Osteocyte (in vitro differentiated cells): ENCODE data around the gene TCF15. TPM values are rescaled to one million over a fixed set of nuclear protein-coding genes. Genes with fewer than 3 reads are reported as not detected.

ENCODE experiments used
- DNase-seq: peaks from one replicate; pipeline ENCODE4 v3.0.0; 2021; ENCODE audit warnings: mixed read lengths; ENCODE audit not compliant: unreplicated experiment; ENCODE audit errors: extremely low spot score
- H3K27ac Mint-ChIP-seq: one replicate; pipeline ENCODE4 v1.8.0; 2021; ENCODE audit warnings: mild to moderate bottlenecking, mixed read lengths; ENCODE audit not compliant: unreplicated experiment
- H3K27me3 Mint-ChIP-seq: one replicate; pipeline ENCODE4 v1.8.0; 2021; ENCODE audit warnings: mixed read lengths; ENCODE audit not compliant: unreplicated experiment
- H3K36me3 Mint-ChIP-seq: one replicate; pipeline ENCODE4 v1.8.0; 2021; ENCODE audit warnings: mixed read lengths; ENCODE audit not compliant: unreplicated experiment
- H3K4me1 Mint-ChIP-seq: one replicate; pipeline ENCODE4 v1.8.0; 2021; ENCODE audit warnings: mixed read lengths; ENCODE audit not compliant: unreplicated experiment
- H3K4me3 Mint-ChIP-seq: one replicate; pipeline ENCODE4 v1.8.0; 2021; ENCODE audit warnings: mild to moderate bottlenecking, moderate library complexity, mixed read lengths; ENCODE audit not compliant: unreplicated experiment
- H3K9me3 Mint-ChIP-seq: one replicate; pipeline ENCODE4 v1.8.0; 2021; ENCODE audit warnings: mixed read lengths; ENCODE audit not compliant: unreplicated experiment
- CTCF ChIP-seq: fragments of 200-600 bp; sonication (generic); IDR thresholded peaks from 2 replicates; pipeline ENCODE4 v1.5.0; 2021; ENCODE audit warnings: antibody characterized with exemption, mild to moderate bottlenecking, moderate library complexity
- long read RNA-seq: library from polyadenylated mRNA; unstranded; transcript quantifications from one replicate; pipeline ENCODE4 v2.0.0, GENCODE V29; 2021
- total RNA-seq: library from RNA; stranded (reverse); gene quantifications from 2 replicates; pipeline ENCODE4 v1.2.1, GENCODE V29; 2021

The TCF15 gene, protein sequence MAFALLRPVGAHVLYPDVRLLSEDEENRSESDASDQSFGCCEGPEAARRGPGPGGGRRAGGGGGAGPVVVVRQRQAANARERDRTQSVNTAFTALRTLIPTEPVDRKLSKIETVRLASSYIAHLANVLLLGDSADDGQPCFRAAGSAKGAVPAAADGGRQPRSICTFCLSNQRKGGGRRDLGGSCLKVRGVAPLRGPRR
- total RNA-seq = not detected in 2 replicates
- long read RNA-seq = 0 reads

DNA sequence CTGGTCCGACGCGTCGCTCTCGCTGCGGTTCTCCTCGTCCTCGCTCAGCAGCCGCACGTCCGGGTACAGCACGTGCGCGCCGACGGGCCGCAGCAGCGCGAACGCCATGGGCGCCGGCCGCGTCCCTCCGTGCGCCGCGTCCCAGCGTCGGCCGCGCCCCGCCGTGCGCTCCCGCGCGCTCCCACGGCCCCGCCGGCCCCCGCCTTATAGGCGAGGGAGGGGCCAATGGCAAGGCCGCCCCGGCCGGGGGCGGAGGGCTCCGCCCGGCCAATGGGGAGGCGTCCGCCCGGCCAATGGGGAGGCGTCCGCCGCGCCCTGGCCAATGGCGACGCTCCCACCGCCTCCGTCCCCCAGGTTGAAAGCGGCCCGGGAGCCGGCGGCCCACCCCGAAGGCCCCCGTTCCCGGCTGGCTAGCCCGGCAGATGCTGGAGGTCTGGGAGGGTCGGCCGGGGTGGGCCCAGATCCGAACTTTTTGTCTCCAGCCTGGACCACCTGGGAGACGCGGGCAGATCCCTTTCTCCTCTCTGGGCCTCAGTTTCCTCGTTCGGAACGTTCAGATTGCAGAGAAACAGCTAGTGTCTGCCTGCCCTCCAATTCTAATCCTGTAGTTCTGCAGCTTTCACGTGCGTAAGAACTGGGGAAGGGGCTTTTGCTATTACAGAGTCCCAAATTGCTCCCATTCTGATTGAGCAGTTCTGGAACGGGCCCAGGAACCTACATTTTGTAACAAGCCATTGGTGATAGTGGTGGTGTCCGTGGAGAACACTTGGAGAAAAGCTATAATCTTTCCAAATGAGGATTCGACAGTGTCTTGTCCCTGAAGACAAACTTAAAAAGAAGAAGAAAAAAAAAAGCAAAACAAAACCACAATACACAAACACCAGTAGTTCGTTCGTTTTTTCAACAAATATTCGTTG is at the start of gene TCF15:
TCF15 (minus strand) TSS at position 180 of the 917 bp plus-strand sequence; CDS start at position 108, 72 bp downstream.
- Mint-ChIP-seq H3K4me3 (no peak within 1 kb of the TSS), H3K27me3 (peaks cover 57% of the 10 kb centered on the region), H3K9me3 (no peaks in the 10 kb centered on the region), H3K4me1 (peaks cover 6% of the 10 kb centered on the region), H3K27ac (no peak within 1 kb of the TSS), H3K36me3 (no peaks in the 10 kb centered on the region)
- DNase-seq = no peak
- TF ChIP-seq CTCF = no peak

DNA sequence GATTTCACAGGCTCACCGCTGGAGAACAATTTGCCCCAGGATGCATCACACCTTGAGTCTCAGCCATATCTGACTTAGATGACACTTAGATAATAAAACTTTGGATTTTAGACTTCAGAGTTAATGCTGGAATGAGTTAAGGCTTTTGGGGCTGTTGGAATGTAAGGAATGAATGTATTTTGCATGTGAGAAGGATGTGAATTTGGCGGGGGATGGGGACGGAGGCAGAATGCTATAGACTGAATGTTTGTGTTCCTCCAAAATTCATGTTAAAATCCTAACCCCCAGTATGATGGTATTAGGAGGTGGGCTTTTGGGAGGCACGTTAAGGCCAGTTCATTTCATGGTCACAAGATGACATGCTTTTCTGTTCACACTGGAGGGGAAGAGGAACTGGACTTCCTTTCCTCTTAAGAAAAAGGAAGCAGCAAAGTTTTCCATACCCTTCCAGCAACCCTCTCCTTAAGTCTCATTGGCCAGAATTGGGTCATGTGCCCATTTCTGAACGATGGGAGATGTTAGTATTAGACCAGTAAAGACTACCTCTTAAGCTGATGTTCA is 48.7 kb upstream of the TCF15 start:
- Mint-ChIP-seq H3K4me3 (no peak overlapping the region), H3K4me1 (peaks cover 22% of the 10 kb centered on the region), H3K36me3 (no peaks in the 10 kb centered on the region), H3K27me3 (peaks cover 12% of the 10 kb centered on the region), H3K27ac (no peak overlapping the region), H3K9me3 (no peaks in the 10 kb centered on the region)
- no peak for TF ChIP-seq CTCF
- DNase-seq = no peak

GRCh38 chr20:658202-658601 is 48.1 kb upstream of the TCF15 start:
- no peak for DNase-seq
- H3K9me3 Mint-ChIP-seq = no peaks in the 10 kb centered on the region
- H3K4me3 Mint-ChIP-seq = no peak overlapping the region
- no peak for TF ChIP-seq CTCF
- H3K4me1 Mint-ChIP-seq = peaks cover 25% of the 10 kb centered on the region
- no peaks in the 10 kb centered on the region for H3K36me3 Mint-ChIP-seq
- H3K27me3 Mint-ChIP-seq = peaks cover 12% of the 10 kb centered on the region
- H3K27ac Mint-ChIP-seq = no peak overlapping the region

GRCh38 chr20:655726-656624 is 45.9 kb upstream of the TCF15 start:
- DNase-seq = no peak
- peaks cover 37% of the 10 kb centered on the region for H3K4me1 Mint-ChIP-seq
- H3K4me3 Mint-ChIP-seq = no peak overlapping the region
- no peak overlapping the region for H3K27ac Mint-ChIP-seq
- H3K27me3 Mint-ChIP-seq = peaks cover 12% of the 10 kb centered on the region
- no peaks in the 10 kb centered on the region for H3K9me3 Mint-ChIP-seq
- H3K36me3 Mint-ChIP-seq = no peaks in the 10 kb centered on the region
- TF ChIP-seq CTCF = no peak
